HG03558 (cell line): ENCODE results near the gene MYH15.
A peak's percentile ranks its signal among the peaks of the same experiment; 100 is the strongest.

Experiments used
- ATAC-seq: cut with Tn5 transposase; IDR thresholded peaks from one replicate; pipeline ENCODE4 v1.9.1; 2021; ENCODE audit warnings: moderate number of reproducible peaks; ENCODE audit not compliant: unreplicated experiment; ENCODE audit errors: extremely low read depth

The MYH15 gene

GRCh38 chr3:108430540-108430939, 79.9 kb downstream of the MYH15 start:
- no peak for ATAC-seq

DNA sequence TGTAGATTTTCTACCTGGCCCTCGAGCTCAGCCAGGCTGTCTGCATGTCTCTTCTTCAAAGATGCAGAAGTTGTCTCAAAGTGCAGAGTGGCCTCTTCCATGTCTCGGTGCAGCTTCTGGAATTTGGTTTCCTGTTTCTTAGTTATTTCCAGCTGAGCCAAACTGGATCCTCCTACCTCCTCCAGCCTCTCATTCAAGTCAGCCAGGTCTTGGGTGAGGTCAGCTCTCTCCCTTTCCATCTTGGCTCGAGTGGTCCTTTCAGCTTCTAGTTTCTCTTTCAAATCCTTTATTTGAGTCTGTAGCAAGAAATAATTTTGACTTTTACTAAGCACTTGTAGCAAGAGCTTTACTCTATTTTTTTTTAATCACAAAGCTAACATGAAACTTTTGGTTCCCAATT, 81.8 kb downstream of the MYH15 start:
- no peak for ATAC-seq

DNA sequence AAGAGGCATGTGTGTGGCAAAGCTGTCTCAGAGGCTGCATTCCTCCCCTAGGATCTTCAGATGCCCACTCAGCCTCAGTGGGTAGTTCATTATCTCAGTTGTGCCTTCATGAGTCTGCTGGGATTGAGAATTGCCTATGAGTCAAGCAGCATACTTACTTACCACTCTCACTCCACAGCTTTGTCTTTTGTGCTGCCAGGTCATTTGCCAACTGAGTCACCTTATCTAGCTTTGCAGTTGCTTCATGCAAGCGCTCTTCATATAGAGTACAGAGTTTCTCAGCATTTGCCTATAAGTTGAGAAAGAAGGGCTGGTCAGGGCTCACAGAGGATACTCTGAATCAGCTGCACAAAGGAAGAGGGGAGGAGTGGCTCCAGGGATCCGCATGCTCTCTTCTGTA, 89.5 kb downstream of the MYH15 start:
- ATAC-seq: no peak

DNA sequence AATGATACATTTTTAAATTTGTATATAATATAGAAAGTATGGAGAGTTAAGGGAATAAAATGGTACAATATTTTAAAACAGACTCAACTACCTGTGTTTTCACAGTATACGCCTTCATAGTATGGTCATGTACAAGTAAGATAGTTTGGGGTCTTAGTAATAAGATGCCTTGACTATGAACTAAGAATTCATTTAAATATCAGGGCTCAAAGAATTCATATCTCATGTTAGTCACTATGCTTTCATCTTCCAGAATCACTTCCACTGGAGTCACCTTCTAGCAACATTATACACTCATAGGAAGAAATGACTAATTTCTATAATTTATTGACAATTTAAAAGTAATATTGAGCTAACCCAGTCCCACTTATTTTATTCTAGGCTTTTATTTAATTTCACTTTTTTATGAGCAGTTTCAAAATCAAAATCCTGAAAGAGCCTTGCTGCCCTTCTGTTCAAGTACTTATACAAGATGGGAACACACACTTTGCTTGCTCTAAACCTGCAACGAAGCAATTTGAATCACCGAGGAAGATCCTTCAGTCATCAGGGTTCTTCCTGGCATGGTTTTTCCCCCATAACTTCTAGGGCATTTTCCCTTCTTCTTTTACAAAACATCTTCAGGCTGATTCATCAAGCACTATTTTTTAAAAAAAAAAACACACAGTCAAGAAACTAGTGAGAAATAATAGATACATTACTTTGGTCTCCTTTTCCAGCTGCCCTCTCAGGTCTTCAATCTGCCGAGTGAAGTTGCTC, 94.1 kb downstream of the MYH15 start:
- ATAC-seq: no peak

DNA sequence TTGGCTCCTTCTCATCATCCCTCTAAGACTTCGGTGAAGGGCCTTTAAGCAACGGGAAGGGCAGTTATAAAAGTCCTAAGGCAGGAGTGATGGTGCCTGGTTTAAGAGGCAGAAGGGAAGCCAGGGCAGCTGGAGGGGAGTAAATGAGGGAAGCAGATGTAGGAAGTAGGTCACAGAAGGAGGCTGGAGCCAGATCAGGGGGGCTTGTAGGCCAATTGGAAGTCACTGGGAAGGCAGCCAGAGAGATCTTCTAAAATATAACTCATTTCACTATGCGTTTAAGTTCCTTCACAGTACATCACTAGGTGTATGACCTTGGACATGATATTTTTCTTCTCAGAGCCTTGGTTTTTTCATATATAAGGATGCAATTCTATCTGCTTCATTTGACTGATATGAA, 94.7 kb downstream of the MYH15 start:
- ATAC-seq: no peak

DNA sequence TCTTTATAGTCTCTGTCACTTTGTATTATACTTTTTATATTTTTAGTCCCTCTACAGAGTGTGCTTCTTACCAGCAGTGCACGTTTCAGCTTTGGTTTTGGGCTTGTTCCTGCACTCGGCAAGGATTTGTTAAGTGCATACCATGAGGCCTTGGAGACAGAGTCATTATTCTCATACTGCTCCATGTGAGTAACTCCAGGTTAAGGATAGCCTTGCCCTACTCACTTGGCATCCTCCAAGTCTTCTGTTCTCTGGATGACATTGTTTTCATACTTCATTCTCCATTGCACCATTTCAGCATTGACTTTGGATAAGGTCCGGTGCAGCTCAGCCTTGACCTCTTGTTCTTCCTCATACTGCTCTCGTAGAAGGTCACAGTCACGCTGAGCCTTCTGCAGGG, 96.4 kb downstream of the MYH15 start:
- no peak for ATAC-seq

DNA sequence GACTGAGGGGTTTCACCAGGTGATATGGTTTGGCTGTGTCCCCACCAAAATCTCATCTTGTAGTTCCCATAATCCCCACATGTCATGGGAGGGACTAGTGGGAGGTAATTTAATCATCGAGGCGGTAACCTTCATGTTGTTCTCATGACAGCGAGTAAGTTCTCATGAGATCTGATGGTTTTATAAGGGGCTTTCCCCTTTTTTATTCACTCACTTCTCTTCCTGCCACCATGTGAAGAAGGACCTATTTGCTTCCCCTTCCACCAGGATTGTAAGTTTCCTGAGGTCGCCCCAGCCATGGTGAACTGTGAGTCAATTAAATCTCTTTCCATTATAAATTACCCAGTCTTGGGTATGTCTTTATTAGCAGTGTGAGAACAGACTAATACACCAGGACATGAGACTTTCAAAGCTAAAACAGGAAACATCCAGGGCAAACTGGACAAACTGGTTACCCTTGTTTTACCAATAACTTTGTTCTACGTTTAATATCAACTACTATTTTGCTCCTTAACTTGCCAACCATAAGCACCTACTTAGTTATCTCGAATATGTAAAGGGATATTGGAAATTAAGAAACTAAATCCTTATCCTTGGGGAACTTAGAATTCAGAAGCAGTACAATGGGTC, 98.2 kb downstream of the MYH15 start:
- no peak for ATAC-seq

DNA sequence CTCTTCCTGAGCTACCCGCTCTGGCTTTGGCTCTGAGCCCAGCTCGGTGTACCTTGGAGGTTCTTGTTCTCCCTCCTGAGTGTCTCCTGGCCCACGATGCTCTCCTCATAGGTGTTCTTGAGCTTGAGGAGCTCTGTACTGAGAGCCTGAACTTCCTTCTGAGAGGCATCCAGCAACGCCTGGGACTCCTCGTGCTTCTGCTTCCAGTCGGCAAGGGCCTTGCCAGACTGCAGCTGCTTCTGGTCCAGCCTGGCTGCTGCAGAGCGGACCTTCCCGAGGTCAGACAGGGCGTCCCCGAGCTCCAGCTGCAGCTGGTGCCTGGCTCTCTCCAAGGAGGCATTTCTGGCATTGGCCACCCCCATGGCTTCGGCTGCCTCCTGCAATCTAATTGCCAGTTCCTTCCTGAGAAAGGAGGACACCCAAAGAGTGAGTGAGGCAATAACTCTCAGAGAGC, 99.8 kb downstream of the MYH15 start:
- ATAC-seq: no peak

GRCh38 chr3:108409800-108410178, 100.6 kb downstream of the MYH15 start:
- ATAC-seq: no peak

DNA sequence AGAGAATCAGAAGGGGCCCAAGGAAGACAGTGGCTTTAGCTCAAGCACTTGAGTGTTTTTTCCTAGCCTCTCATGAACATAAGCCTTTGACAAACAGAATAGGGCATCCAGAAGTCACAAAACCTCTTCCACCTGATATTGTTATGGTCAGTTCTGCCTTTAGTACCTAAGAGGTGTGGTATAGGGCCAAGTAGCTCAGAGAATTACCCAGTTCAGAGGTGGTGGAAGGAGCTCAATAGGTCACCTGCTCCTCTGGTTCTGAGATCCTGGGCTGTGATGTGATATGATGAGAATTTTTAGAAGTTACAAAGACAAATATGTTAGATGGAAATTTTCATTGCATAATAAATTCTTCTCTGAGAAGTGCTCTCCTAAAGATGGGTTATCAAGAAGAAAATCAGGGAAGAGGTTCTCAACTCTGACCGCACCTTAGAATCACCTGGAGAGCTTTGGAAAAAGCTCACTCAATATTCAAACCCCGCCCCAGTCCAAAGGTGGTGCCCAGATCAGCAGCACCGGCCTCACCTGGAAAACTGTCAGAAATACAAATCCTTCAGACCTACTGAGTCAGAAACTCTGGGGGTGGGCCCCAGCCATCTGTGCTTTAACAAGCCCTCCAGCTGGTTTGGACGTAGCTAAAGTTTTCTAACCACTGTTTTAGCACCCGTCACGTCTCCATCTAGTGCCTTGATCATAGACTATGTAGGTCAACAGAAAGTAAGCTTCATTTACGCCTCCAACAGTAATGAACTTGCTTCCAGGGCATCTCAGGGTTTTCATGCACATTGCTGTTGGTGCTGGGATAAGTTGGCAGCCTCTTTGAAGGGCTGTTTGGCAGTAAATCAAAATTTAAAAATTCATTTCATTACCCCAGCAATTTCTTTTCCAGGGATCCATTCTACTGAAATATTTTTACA, 101.3 kb downstream of the MYH15 start:
- ATAC-seq: no peak

- ATAC-seq: no peak
These were observed 102.5 kb downstream of the MYH15 start for GRCh38 chr3:108407886-108408285.

DNA sequence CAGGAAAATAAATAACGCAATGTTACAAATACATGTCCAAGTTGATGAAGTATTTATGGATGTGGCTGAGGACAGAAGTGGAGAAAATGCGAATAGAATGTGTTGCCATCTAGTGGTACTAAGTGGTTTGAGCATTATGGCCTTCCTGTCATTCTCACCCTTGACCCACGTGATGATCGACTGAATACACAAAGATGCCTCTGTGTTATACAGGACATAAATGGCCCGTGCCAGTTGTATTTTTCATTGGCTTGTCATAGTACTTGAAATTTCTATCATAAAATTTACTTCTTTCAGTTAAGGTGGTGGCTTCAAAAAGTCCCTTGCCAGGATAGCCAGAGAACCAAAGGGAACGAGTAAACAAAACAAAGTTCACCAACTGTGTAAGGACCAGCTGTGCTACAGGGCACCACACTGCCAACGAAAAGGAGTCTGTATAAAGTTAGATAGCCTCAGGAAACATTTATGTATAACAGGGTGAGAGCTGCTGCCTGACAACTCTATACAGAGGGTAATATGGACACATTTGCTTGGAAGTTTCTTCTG, 103.7 kb downstream of the MYH15 start:
- ATAC-seq: peak; percentile 88

DNA sequence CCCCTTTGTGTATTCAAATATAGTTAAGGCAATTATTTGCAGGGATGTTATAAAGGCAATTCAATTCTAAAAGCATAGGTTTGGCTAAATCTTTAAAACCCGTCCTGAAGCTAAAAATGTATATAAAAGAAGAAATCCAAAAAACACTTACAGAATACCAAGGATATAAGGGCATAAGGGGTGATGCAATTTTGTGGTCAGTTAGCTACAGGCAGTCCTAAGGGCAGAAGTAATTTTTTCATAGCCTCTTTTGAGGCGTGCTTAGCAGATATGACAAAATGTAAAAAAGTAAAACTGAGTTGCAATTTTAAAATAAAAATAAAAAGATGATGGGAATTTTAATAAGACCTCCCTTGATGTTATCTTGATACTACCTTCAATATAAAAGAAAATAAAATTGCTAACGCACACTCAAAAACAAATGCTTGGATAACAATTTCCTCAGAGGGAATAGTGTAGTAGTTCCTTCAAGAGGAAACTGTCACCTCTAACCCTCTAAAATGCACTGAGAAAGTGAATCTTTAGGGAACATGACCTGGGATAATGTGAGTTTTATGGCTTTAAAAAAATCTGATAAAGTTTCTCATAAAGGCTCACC, 104.2 kb downstream of the MYH15 start:
- ATAC-seq: peak; percentile 13

GRCh38 chr3:108404368-108404767, 106.0 kb downstream of the MYH15 start:
- ATAC-seq: no peak

DNA sequence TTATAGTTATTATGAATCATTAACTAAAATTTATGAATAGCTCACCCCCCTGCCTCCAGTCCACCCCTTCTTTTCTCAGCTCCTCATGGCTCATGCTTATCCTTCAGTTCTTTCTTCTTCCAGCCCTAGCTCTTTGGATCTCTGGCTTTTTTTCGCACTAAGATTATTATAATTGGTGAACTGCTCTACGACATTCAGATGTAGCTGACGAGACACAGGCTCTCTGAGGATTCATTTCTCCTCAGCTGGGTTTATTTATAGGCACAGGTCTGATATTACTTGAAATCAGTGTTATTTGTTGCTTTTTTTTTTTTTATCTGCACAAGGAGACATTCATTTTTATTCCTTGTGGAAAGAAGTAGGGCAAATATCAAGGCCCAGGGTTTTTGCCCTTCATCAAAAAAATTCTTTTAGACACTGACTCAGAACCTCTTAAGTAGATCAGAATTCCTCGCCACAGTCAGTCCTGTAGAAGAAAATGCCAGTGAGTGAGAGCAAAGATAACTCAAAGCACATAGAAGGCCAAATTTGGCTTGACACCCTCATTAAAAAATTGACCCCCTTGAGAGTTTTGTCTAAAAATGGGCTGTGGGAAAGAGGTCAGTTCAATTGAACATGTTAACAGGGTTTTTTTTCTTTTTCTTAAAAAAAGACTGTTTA, 106.6 kb downstream of the MYH15 start:
- no peak for ATAC-seq

DNA sequence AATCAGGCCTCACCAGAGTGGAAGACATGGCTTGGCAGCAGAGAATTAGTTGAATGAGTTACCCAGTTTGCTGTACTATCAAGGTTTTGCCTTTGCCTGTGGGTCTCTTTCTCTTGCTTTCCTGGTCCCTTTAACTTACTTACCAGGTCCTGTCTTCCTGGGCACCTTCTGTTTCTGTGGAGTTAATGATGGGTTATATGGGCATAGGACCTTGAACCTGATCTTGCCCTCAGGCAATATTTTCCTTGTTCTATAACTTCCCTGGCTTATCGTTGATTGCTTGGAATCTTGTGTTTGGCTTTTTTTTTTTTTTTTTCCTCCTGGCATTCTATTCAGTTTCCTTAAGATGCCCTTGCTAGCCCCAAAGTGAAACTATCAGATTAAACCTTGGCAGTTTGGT, 107.2 kb downstream of the MYH15 start:
- no peak for ATAC-seq

DNA sequence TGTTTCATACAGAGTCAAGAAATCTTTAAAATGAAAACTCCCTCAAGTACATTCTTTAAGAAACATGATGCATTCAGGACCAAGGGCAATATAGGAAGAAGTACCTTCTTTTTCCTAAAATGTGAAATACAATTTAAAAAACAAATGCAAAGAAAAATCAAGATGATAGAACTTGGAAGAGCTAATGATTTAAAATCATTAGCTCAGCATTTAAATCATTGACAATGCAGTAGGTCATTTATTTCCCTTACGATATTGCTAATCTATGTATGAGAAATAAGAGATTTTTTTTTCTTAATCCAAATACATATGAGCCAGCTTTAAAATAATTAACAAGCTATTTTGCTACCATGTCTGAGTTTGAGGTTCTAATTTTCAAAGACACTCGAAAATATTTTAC, 108.6 kb downstream of the MYH15 start:
- ATAC-seq: no peak

DNA sequence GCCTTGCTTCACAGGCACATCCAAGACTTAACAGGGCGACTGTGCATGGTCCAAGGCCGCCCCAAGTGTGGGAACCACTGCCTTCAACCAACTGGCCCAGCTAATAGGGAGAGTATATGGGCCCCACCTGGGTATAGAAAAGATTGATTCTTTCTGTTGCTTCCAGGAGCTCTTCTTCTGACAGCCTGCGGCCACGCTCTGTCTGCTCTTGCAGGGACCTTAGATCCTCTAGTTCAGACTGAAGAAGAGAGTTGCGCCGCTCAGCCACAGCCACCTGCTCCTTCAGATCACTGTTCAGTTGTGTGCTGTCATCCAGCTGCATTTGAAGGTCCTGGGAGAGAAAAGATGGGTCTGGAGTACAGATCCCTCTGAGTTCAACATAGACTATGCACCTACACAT, 111.9 kb downstream of the MYH15 start:
- ATAC-seq: no peak

DNA sequence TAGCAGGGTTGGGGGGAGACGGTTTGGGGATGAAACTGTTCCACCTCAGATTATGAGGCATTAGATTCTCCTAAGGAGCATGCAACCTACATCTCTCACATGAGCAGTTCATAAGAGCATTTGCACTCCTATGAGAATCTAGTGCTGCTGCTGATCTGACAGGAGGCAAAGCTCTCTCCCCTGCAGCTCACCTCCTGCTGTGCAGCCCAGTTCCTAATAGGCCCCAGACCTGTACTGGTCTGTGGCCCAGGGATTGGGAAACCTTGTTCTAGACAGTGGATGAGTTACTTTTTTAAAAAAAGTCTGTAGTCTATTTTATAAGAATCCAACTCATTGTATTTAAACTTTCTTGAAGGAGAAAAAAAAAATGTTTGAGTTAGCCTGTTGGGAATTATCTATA, 114.1 kb downstream of the MYH15 start:
- no peak for ATAC-seq

GRCh38 chr3:108394563-108394962, 115.8 kb downstream of the MYH15 start:
- ATAC-seq: no peak
